Measurements from ENCODE around the gene ZNF446. TPM values are rescaled to one million over a fixed set of nuclear protein-coding genes. Genes with fewer than 3 reads are reported as not detected.

ZNF446 gene
- total RNA-seq, 1 donor: 7.3 TPM

- peak overlapping the region; percentile 77 for H3K4me3 ChIP-seq (ENCODE audit: low read depth, low read length)
- no peak for DNase-seq (ENCODE audit: low read depth)
- no peak for TF ChIP-seq CTCF (IDR thresholded peaks at IDR 0.05; ENCODE audit: insufficient read depth, low read depth, low read length)
Measured at GRCh38 chr19:58450856-58451357, 25.2 kb upstream of the ZNF446 start.

- no peak for TF ChIP-seq CTCF (IDR thresholded peaks at IDR 0.05; ENCODE audit: insufficient read depth, low read depth, low read length)
- H3K4me3 ChIP-seq (ENCODE audit: low read depth, low read length): peak within 1 kb of the TSS; percentile 77
- peak; percentile 95 for DNase-seq (ENCODE audit: low read depth)
Measured at GRCh38 chr19:58451358-58452101, 24.6 kb upstream of the ZNF446 start, which contains the start of gene ZNF324B. Gene ZNF324B, plus strand, starts transcription at chr19:58451622. Its CDS starts 2,080 bp downstream, at chr19:58453702.

- no peak for TF ChIP-seq CTCF (IDR thresholded peaks at IDR 0.05; ENCODE audit: insufficient read depth, low read depth, low read length)
- H3K4me3 ChIP-seq (ENCODE audit: low read depth, low read length): no peak overlapping the region
- no peak for DNase-seq (ENCODE audit: low read depth)
Measured at GRCh38 chr19:58453743-58454142, 22.4 kb upstream of the ZNF446 start.

- DNase-seq (ENCODE audit: low read depth): no peak
- no peak for TF ChIP-seq CTCF (IDR thresholded peaks at IDR 0.05; ENCODE audit: insufficient read depth, low read depth, low read length)
- no peak overlapping the region for H3K4me3 ChIP-seq (ENCODE audit: low read depth, low read length)
Measured at GRCh38 chr19:58455306-58455705, 20.8 kb upstream of the ZNF446 start.

- no peak overlapping the region for H3K4me3 ChIP-seq (ENCODE audit: low read depth, low read length)
- no peak for TF ChIP-seq CTCF (IDR thresholded peaks at IDR 0.05; ENCODE audit: insufficient read depth, low read depth, low read length)
- DNase-seq (ENCODE audit: low read depth): no peak
Measured at GRCh38 chr19:58456111-58456510, 20.0 kb upstream of the ZNF446 start.

- DNase-seq (ENCODE audit: low read depth): no peak
- H3K4me3 ChIP-seq (ENCODE audit: low read depth, low read length): no peak overlapping the region
- no peak for TF ChIP-seq CTCF (IDR thresholded peaks at IDR 0.05; ENCODE audit: insufficient read depth, low read depth, low read length)
Measured at GRCh38 chr19:58460039-58460438, 16.1 kb upstream of the ZNF446 start.
